GM12874 (cell line): ENCODE data around the gene ATRNL1.

Experiments used
- CTCF ChIP-seq: IDR thresholded peaks from 2 replicates; pipeline ENCODE4 v1.5.1; 2011; ENCODE audit warnings: low read depth, mild to moderate bottlenecking, control low read depth, low read length, moderate library complexity; ENCODE audit not compliant: insufficient read depth

The ATRNL1 gene

GRCh38 chr10:115969591-115969990, 876.4 kb downstream of the ATRNL1 start:
- TF ChIP-seq CTCF: no peak

- TF ChIP-seq CTCF: no peak
Observed at GRCh38 chr10:115971921-115972320, 878.8 kb downstream of the ATRNL1 start.

GRCh38 chr10:115972426-115972825, 879.3 kb downstream of the ATRNL1 start:
- no peak for TF ChIP-seq CTCF

- TF ChIP-seq CTCF: no peak
Observed at GRCh38 chr10:115974351-115974750, 881.2 kb downstream of the ATRNL1 start.

GRCh38 chr10:115974816-115975430, 881.8 kb downstream of the ATRNL1 start:
- TF ChIP-seq CTCF: no peak

- no peak for TF ChIP-seq CTCF
Observed at GRCh38 chr10:115975506-115975905, 882.3 kb downstream of the ATRNL1 start.

GRCh38 chr10:115976342-115976741, 883.2 kb downstream of the ATRNL1 start:
- no peak for TF ChIP-seq CTCF
